ENCODE results near the gene TPRKB.

Gene TPRKB

GRCh38 chr2:73766349-73766748, 29.2 kb upstream of the TPRKB start:
- TF ChIP-seq EZH2phosphoT487 (IDR thresholded peaks at IDR 0.05; ENCODE audit: borderline replicate concordance, low read length) (no peak), CTCF (IDR thresholded peaks at IDR 0.05; ENCODE audit: low read depth, low read length, poor library complexity, severe bottlenecking) (no peak)
- Histone ChIP-seq H3K9me3 (ENCODE audit: control insufficient read depth, insufficient read depth, low read length) (no peaks in the 10 kb centered on the region), H3K27me3 (ENCODE audit: control insufficient read depth, low read length) (no peaks in the 10 kb centered on the region), H3K27ac (ENCODE audit: low read depth, low read length) (no peak overlapping the region), H4K20me1 (ENCODE audit: control insufficient read depth, insufficient read depth, low read depth, low read length) (no peaks in the 10 kb centered on the region), H3K4me3 (ENCODE audit: low read length) (no peak overlapping the region), H3K4me2 (ENCODE audit: low read length) (no peak overlapping the region), H3F3A (ENCODE audit: control insufficient read depth, insufficient read depth) (no peaks in the 10 kb centered on the region), H3K36me3 (ENCODE audit: control insufficient read depth, low read length) (peaks cover 59% of the 10 kb centered on the region), H3K9me2 (replicated peaks; ENCODE audit: control insufficient read depth, low read length) (no peaks in the 10 kb centered on the region), H3K4me1 (ENCODE audit: control insufficient read depth, low read length) (no peaks in the 10 kb centered on the region), H3K79me2 (ENCODE audit: control insufficient read depth, low read length) (no peaks in the 10 kb centered on the region)

- Histone ChIP-seq H3K27ac (ENCODE audit: low read depth, low read length) (no peak overlapping the region), H3K79me2 (ENCODE audit: control insufficient read depth, low read length) (no peaks in the 10 kb centered on the region), H3K27me3 (ENCODE audit: control insufficient read depth, low read length) (no peaks in the 10 kb centered on the region), H3K4me3 (ENCODE audit: low read length) (no peak overlapping the region), H3K9me3 (ENCODE audit: control insufficient read depth, insufficient read depth, low read length) (no peaks in the 10 kb centered on the region), H3K4me1 (ENCODE audit: control insufficient read depth, low read length) (no peaks in the 10 kb centered on the region), H3K9me2 (replicated peaks; ENCODE audit: control insufficient read depth, low read length) (no peaks in the 10 kb centered on the region), H3K4me2 (ENCODE audit: low read length) (no peak overlapping the region), H4K20me1 (ENCODE audit: control insufficient read depth, insufficient read depth, low read depth, low read length) (no peaks in the 10 kb centered on the region), H3K36me3 (ENCODE audit: control insufficient read depth, low read length) (peaks cover 68% of the 10 kb centered on the region), H3F3A (ENCODE audit: control insufficient read depth, insufficient read depth) (no peaks in the 10 kb centered on the region)
- TF ChIP-seq CTCF (IDR thresholded peaks at IDR 0.05; ENCODE audit: low read depth, low read length, poor library complexity, severe bottlenecking) (no peak), EZH2phosphoT487 (IDR thresholded peaks at IDR 0.05; ENCODE audit: borderline replicate concordance, low read length) (no peak)
Observed at GRCh38 chr2:73764945-73765344, 27.8 kb upstream of the TPRKB start.

- H3K4me2 ChIP-seq (ENCODE audit: low read length), result no peak overlapping the region
- no peak overlapping the region for H3K4me3 ChIP-seq (ENCODE audit: low read length)
- no peaks in the 10 kb centered on the region for H3K4me1 ChIP-seq (ENCODE audit: control insufficient read depth, low read length)
- no peak overlapping the region for H3K27ac ChIP-seq (ENCODE audit: low read depth, low read length)
- peaks cover 57% of the 10 kb centered on the region for H3K36me3 ChIP-seq (ENCODE audit: control insufficient read depth, low read length)
- no peaks in the 10 kb centered on the region for H3F3A ChIP-seq (ENCODE audit: control insufficient read depth, insufficient read depth)
- TF ChIP-seq CTCF (IDR thresholded peaks at IDR 0.05; ENCODE audit: low read depth, low read length, poor library complexity, severe bottlenecking), result no peak
- TF ChIP-seq EZH2phosphoT487 (IDR thresholded peaks at IDR 0.05; ENCODE audit: borderline replicate concordance, low read length), result no peak
- no peaks in the 10 kb centered on the region for H3K27me3 ChIP-seq (ENCODE audit: control insufficient read depth, low read length)
- no peaks in the 10 kb centered on the region for H3K79me2 ChIP-seq (ENCODE audit: control insufficient read depth, low read length)
- no peaks in the 10 kb centered on the region for H4K20me1 ChIP-seq (ENCODE audit: control insufficient read depth, insufficient read depth, low read depth, low read length)
- H3K9me2 ChIP-seq (replicated peaks; ENCODE audit: control insufficient read depth, low read length), result no peaks in the 10 kb centered on the region
- no peaks in the 10 kb centered on the region for H3K9me3 ChIP-seq (ENCODE audit: control insufficient read depth, insufficient read depth, low read length)
Observed at GRCh38 chr2:73762571-73762970, 25.4 kb upstream of the TPRKB start.

- H3K79me2 ChIP-seq (ENCODE audit: control insufficient read depth, low read length), result no peaks in the 10 kb centered on the region
- H3K4me2 ChIP-seq (ENCODE audit: low read length), result no peak overlapping the region
- no peaks in the 10 kb centered on the region for H3K9me2 ChIP-seq (replicated peaks; ENCODE audit: control insufficient read depth, low read length)
- peaks cover 39% of the 10 kb centered on the region for H3K36me3 ChIP-seq (ENCODE audit: control insufficient read depth, low read length)
- no peaks in the 10 kb centered on the region for H3K9me3 ChIP-seq (ENCODE audit: control insufficient read depth, insufficient read depth, low read length)
- no peak overlapping the region for H3K4me3 ChIP-seq (ENCODE audit: low read length)
- H4K20me1 ChIP-seq (ENCODE audit: control insufficient read depth, insufficient read depth, low read depth, low read length), result no peaks in the 10 kb centered on the region
- no peaks in the 10 kb centered on the region for H3K4me1 ChIP-seq (ENCODE audit: control insufficient read depth, low read length)
- H3F3A ChIP-seq (ENCODE audit: control insufficient read depth, insufficient read depth), result no peaks in the 10 kb centered on the region
- H3K27ac ChIP-seq (ENCODE audit: low read depth, low read length), result no peak overlapping the region
- TF ChIP-seq EZH2phosphoT487 (IDR thresholded peaks at IDR 0.05; ENCODE audit: borderline replicate concordance, low read length) (no peak), CTCF (IDR thresholded peaks at IDR 0.05; ENCODE audit: low read depth, low read length, poor library complexity, severe bottlenecking) (no peak)
- H3K27me3 ChIP-seq (ENCODE audit: control insufficient read depth, low read length), result no peaks in the 10 kb centered on the region
Observed at GRCh38 chr2:73759904-73760303, 22.8 kb upstream of the TPRKB start.

Measured in DOHH2 (cell line).